ENCODE measurements around the gene MAPK10. TPM values are rescaled to one million over a fixed set of nuclear protein-coding genes. Genes with fewer than 3 reads are reported as not detected.

The MAPK10 gene
- total and polyA plus RNA-seq, 4 donors = 0.82 to 3.6 (median 2.3) TPM

GRCh38 chr4:86346320-86346719 is 13.5 kb downstream of the MAPK10 start:
- H3K36me3 ChIP-seq (ENCODE audit: control insufficient read depth in 4 of 4, insufficient read depth in 3 of 4, low read depth in 1 of 4, low read length in 3 of 4) = no peaks in the 10 kb centered on the region
- no peaks in the 10 kb centered on the region for H3K4me1 ChIP-seq (ENCODE audit: control insufficient read depth in 4 of 4, insufficient read depth in 4 of 4, low read length in 3 of 4)
- DNase-seq (ENCODE audit: low spot score) = no peak
- H3K9me3 ChIP-seq (ENCODE audit: control insufficient read depth in 4 of 4, low read length in 3 of 4) = no peaks in the 10 kb centered on the region
- no peak overlapping the region for H3K27ac ChIP-seq (ENCODE audit: low read depth in 1 of 2, low read length in 2 of 2)
- 90% methylated on average over 3 of the region's 3 CpGs for WGBS
- H3K27me3 ChIP-seq (ENCODE audit: control insufficient read depth in 4 of 4, insufficient read depth in 4 of 4, low read length in 3 of 4) = no peaks in the 10 kb centered on the region
- no peak overlapping the region for H3K4me3 ChIP-seq (ENCODE audit: low read depth in 1 of 3, low read length in 3 of 3)
- no peak overlapping the region for H3K9ac ChIP-seq (ENCODE audit: low read depth in 1 of 2, low read length in 2 of 2)
- TF ChIP-seq REST (IDR thresholded peaks at IDR 0.05) = no peak
- TF ChIP-seq NR2F2 (IDR thresholded peaks at IDR 0.05) = no peak
- TF ChIP-seq MAX (IDR thresholded peaks at IDR 0.05) = no peak
- TF ChIP-seq HNF4A (conservative IDR thresholded peaks at IDR 0.05) = no peak
- no peak for TF ChIP-seq HNF4G (IDR thresholded peaks at IDR 0.05)
- TF ChIP-seq TAF1 (conservative IDR thresholded peaks at IDR 0.05) = no peak
- no peak for TF ChIP-seq FOXA2 (IDR thresholded peaks at IDR 0.05)
- TF ChIP-seq RAD21 (IDR thresholded peaks at IDR 0.05) = no peak
- TF ChIP-seq ATF3 (IDR thresholded peaks at IDR 0.05) = no peak
- no peak for TF ChIP-seq FOXA1 (IDR thresholded peaks at IDR 0.05)
- no peak for TF ChIP-seq JUND (IDR thresholded peaks at IDR 0.05)
- TF ChIP-seq RXRA (IDR thresholded peaks at IDR 0.05) = no peak
- TF ChIP-seq CTCF (IDR thresholded peaks at IDR 0.05; ENCODE audit: low read depth, low read length, missing input control) = no peak
- TF ChIP-seq EGR1 (IDR thresholded peaks at IDR 0.05; ENCODE audit: low read depth in 2 of 2) = no peak
- no peak for TF ChIP-seq SP1 (IDR thresholded peaks at IDR 0.05)
- TF ChIP-seq GABPA (IDR thresholded peaks at IDR 0.05 in 1 of 2, conservative IDR thresholded peaks at IDR 0.05 in 1 of 2) = no peak

- Histone ChIP-seq H3K4me1 (ENCODE audit: control insufficient read depth in 4 of 4, insufficient read depth in 4 of 4, low read length in 3 of 4) (no peaks in the 10 kb centered on the region), H3K27ac (ENCODE audit: low read depth in 1 of 2, low read length in 2 of 2) (no peak overlapping the region), H3K9ac (ENCODE audit: low read depth in 1 of 2, low read length in 2 of 2) (no peak overlapping the region), H3K27me3 (ENCODE audit: control insufficient read depth in 4 of 4, insufficient read depth in 4 of 4, low read length in 3 of 4) (no peaks in the 10 kb centered on the region), H3K9me3 (ENCODE audit: control insufficient read depth in 4 of 4, low read length in 3 of 4) (no peaks in the 10 kb centered on the region), H3K4me3 (ENCODE audit: low read depth in 1 of 3, low read length in 3 of 3) (no peak overlapping the region), H3K36me3 (ENCODE audit: control insufficient read depth in 4 of 4, insufficient read depth in 3 of 4, low read depth in 1 of 4, low read length in 3 of 4) (no peaks in the 10 kb centered on the region)
- no peak for DNase-seq (ENCODE audit: low spot score)
- no peak for TF ChIP-seq NR2F2 (IDR thresholded peaks at IDR 0.05)
- no peak for TF ChIP-seq RXRA (IDR thresholded peaks at IDR 0.05)
- TF ChIP-seq FOXA1 (IDR thresholded peaks at IDR 0.05) = no peak
- no peak for TF ChIP-seq JUND (IDR thresholded peaks at IDR 0.05)
- no peak for TF ChIP-seq ZBTB33 (IDR thresholded peaks at IDR 0.05)
- 70% methylated on average over 3 of the region's 3 CpGs for WGBS
Observed at GRCh38 chr4:86344127-86344526, 15.7 kb downstream of the MAPK10 start.

Measured in liver (tissue), 9 donors.